ENCODE results near the gene GCN1.

DNA sequence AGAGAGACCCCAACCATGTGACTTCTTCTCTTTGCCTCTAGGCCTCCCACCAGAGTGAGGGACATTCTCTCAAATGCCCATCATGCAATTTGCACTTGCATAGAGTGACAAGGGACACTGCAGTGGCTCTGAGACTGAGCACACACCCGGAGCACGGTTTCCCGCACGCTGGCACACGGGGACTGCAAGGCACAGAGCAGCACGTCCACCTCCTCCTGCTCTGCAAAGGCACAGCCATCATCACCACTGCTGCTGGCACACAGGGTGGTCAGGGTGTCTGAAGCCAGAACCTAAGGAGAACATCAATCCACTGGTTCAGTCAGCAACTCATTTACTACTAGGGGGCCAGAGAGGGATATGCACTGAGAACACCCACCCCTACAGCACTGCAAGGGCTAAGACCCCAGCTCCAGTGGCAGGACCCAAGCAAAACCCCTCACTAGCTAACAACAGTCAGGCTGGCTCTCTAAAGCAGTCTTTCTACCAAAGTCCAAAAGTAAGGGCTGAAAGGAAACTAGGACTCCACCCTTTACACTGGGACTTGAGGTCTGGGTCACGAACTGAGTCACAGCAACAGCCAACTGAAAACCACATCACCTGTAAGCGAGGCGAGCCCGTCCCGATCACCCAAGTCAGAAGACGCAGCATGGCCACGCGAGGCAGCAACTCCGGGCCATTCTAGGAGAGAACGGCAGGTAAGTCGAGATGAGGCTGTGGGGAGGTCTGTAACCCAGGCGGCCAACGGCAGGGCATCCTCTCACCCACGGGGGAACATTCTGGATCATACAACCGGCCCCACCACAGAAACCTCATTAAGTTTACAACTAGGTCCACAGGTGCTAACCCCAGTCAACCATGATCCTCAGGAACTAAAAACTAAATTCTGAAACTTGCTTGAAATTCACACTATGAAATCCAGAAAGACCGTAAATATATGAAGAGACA is 37.9 kb downstream of the GCN1 start:
- no peak for TF ChIP-seq POLR2A (IDR thresholded peaks at IDR 0.05)
- TF ChIP-seq, protein P1, sequence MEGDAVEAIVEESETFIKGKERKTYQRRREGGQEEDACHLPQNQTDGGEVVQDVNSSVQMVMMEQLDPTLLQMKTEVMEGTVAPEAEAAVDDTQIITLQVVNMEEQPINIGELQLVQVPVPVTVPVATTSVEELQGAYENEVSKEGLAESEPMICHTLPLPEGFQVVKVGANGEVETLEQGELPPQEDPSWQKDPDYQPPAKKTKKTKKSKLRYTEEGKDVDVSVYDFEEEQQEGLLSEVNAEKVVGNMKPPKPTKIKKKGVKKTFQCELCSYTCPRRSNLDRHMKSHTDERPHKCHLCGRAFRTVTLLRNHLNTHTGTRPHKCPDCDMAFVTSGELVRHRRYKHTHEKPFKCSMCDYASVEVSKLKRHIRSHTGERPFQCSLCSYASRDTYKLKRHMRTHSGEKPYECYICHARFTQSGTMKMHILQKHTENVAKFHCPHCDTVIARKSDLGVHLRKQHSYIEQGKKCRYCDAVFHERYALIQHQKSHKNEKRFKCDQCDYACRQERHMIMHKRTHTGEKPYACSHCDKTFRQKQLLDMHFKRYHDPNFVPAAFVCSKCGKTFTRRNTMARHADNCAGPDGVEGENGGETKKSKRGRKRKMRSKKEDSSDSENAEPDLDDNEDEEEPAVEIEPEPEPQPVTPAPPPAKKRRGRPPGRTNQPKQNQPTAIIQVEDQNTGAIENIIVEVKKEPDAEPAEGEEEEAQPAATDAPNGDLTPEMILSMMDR (IDR thresholded peaks at IDR 0.05) = no peak
- no peak for TF ChIP-seq POLR2AphosphoS5 (IDR thresholded peaks at IDR 0.05)
- TF ChIP-seq EP300 (IDR thresholded peaks at IDR 0.05) = no peak
